H1 (cell line): ENCODE results near the gene PUS3. TPM values are rescaled to one million over a fixed set of nuclear protein-coding genes. Genes with fewer than 3 reads are reported as not detected.

ENCODE experiments used
- BRCA1 ChIP-seq: IDR thresholded peaks from 2 replicates; pipeline ENCODE4 v1.6.1; 2012; ENCODE audit warnings: low read depth, low read length, improper control_type of control experiment
- CHD2 ChIP-seq: IDR thresholded peaks from 2 replicates; pipeline ENCODE4 v1.6.1; 2012; ENCODE audit warnings: low read length, improper control_type of control experiment
- CTBP2 ChIP-seq: IDR thresholded peaks from 2 replicates; pipeline ENCODE4 v1.7.0; 2011; ENCODE audit warnings: borderline replicate concordance, mild to moderate bottlenecking, moderate library complexity, mixed read lengths, low read length; ENCODE audit not compliant: insufficient read depth, insufficient read length
- EGR1 ChIP-seq: IDR thresholded peaks from 2 replicates; pipeline ENCODE4 v1.6.1; 2011; ENCODE audit warnings: low read depth, low read length, borderline replicate concordance
- HDAC2 ChIP-seq, 2 experiments: fragments of 300-600 bp in 1 of 2; sonication (generic) in 1 of 2; IDR thresholded peaks; 2 replicates each; pipeline ENCODE4 v1.6.1; 2011 to 2012; ENCODE audit warnings: low read depth in 2 of 2, low read length in 2 of 2, mild to moderate bottlenecking in 2 of 2, moderate library complexity in 2 of 2, borderline replicate concordance in 1 of 2, inconsistent platforms in 1 of 2
- MAX ChIP-seq: IDR thresholded peaks from 2 replicates; pipeline ENCODE4 v1.6.1; 2012; ENCODE audit warnings: inconsistent platforms
- RAD21 ChIP-seq, 2 experiments: IDR thresholded peaks in 1 of 2; conservative IDR thresholded peaks in 1 of 2; 2 replicates each; pipeline ENCODE4 v1.6.1; 2011; ENCODE audit warnings: low read depth in 2 of 2, low read length in 2 of 2, improper control_type of control experiment in 1 of 2, inconsistent platforms in 1 of 2, mild to moderate bottlenecking in 1 of 2, moderate library complexity in 1 of 2
- RFX5 ChIP-seq: IDR thresholded peaks from 2 replicates; pipeline ENCODE4 v1.6.1; 2011; ENCODE audit warnings: low read depth, low read length, improper control_type of control experiment, borderline replicate concordance
- RNF2 ChIP-seq: fragments of 200-900, 300-1000 bp; sonication (generic); IDR thresholded peaks from 2 replicates; pipeline ENCODE4 v1.7.1; 2016; ENCODE audit warnings: borderline replicate concordance, low read depth, mild to moderate bottlenecking, antibody characterized with exemption, low read length; ENCODE audit not compliant: poor library complexity, severe bottlenecking; ENCODE audit errors: missing control alignments
- SP1 ChIP-seq: IDR thresholded peaks from 2 replicates; pipeline ENCODE4 v1.6.1; 2011; ENCODE audit warnings: low read depth, low read length
- SP2 ChIP-seq: IDR thresholded peaks from 2 replicates; pipeline ENCODE4 v1.6.1; 2012; ENCODE audit warnings: mild to moderate bottlenecking, low read length, inconsistent platforms
- SRF ChIP-seq: IDR thresholded peaks from 2 replicates; pipeline ENCODE4 v1.6.1; 2011; ENCODE audit warnings: mild to moderate bottlenecking, low read depth, low read length, moderate library complexity
- TAF1 ChIP-seq: IDR thresholded peaks from 2 replicates; pipeline ENCODE4 v1.6.1; 2011; ENCODE audit warnings: mild to moderate bottlenecking, low read depth, low read length
- polyA plus RNA-seq, 7 experiments: library from polyadenylated mRNA; depleted of rRNA in 3 of 7; stranded (reverse) in 5 of 7; unstranded in 2 of 7; fragments of >200 nt in 5 of 7; fragments of 200-250 nt in 2 of 7; gene quantifications; 1 replicate in 5 of 7; 2 replicates in 1 of 7; 4 replicates in 1 of 7; pipeline versions ENCODE4 v1.2.1 to v1.2.3, GENCODE V29; 2011 to 2013; ENCODE audit warnings: missing spikeins in 2 of 7, mixed read lengths in 2 of 7
- total RNA-seq: library from RNA; stranded (reverse); fragmentation: NEBNext Ultra II Directional; extraction: Animal tissue kit (Norgen Biotek cat#: 25700); gene quantifications from 2 replicates; pipeline ENCODE4 v1.2.1, GENCODE V29; 2021

Gene PUS3
- total and polyA plus RNA-seq, 2 of the 8 experiments (the other 6 are each of a cell fraction or from before 2014, with no cell fraction given), result 8.7 to 22.6 TPM

DNA sequence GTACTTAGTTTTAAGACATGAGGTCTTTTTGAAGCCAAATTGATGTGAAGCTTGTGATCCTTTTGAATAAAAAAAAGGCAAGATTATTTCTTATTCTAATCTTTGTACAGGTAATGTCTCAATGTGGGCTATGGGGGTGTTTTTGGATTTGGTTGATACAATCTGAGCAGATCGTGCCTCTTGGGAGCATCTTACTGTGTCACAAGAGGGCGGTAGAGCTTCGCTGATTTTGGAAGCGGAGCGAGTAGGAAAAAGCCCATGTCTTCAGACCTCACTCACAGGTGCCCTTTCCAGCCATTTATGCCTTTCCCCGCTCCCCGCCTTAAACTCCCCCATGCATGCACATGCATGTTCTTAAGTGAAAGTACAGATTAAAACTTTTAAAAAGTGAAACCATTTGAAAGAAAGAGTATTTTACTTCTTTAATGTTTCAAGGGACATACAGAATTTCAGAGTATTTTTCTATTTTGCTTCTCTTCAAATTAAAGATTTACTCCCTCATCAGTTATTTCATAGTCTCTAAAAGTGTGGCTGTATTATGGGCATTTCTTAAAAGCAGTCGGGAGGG is 20.1 kb upstream of the PUS3 start (continued):
- TF ChIP-seq RAD21 (IDR thresholded peaks at IDR 0.05 in 1 of 2, conservative IDR thresholded peaks at IDR 0.05 in 1 of 2; ENCODE audit: low read depth in 2 of 2, low read length in 2 of 2), result peak; percentile 96
- TF ChIP-seq CHD2, result no peak
- TF ChIP-seq EGR1, result no peak
- no peak for TF ChIP-seq RFX5
- TF ChIP-seq BRCA1, result no peak
- TF ChIP-seq TAF1, result no peak
- no peak for TF ChIP-seq SRF
- no peak for TF ChIP-seq HDAC2 (IDR thresholded peaks at IDR 0.05; ENCODE audit: borderline replicate concordance in 1 of 2, low read depth in 2 of 2, low read length in 2 of 2)
- TF ChIP-seq SP1, result no peak
- TF ChIP-seq CTBP2, result no peak
- no peak for TF ChIP-seq SP2
- no peak for TF ChIP-seq RNF2
- TF ChIP-seq MAX, result no peak
